ENCODE results near the gene PRDX5. TPM values are rescaled to one million over a fixed set of nuclear protein-coding genes. Genes with fewer than 3 reads are reported as not detected.

PRDX5 gene
- total RNA-seq, 1 experiment from 2014 or later: 267 TPM

GRCh38 chr11:64294774-64295173, 23.1 kb upstream of the PRDX5 start:
- no peak overlapping the region for H3K4me3 ChIP-seq (replicated peaks in 1 of 2; ENCODE audit: low read depth in 1 of 2, low read length in 2 of 2)
- no peaks in the 10 kb centered on the region for H3K79me2 ChIP-seq (ENCODE audit: insufficient read depth, low read length)
- ChIA-PET POLR2A (no interaction called here), CTCF (interaction anchor here (0.7 kb wide), 1 partner anchor 12 kb away, joined by 3 read pairs; no protein-coding TSS in a partner anchor), RAD21 (ENCODE audit: low non-redundant PET in 1 of 2, low total read pairs in 2 of 2, uncharacterized antibody in 2 of 2, unreplicated experiment in 2 of 2) (no interaction called here)
- no peak overlapping the region for H2AFZ ChIP-seq (ENCODE audit: low read depth, low read length, poor library complexity, severe bottlenecking)
- H3K4me1 ChIP-seq (ENCODE audit: control insufficient read depth in 1 of 2, insufficient read depth in 2 of 2, low read length in 2 of 2): peaks cover 0 to 8% of the 10 kb centered on the region in 2 experiments; a peak in 2 of 4 replicates
- no peaks in the 10 kb centered on the region for H4K20me1 ChIP-seq (ENCODE audit: insufficient read depth)
- TF ChIP-seq FOSL1 (IDR thresholded peaks at IDR 0.05; ENCODE audit: low read depth) (no peak), YY1 (IDR thresholded peaks at IDR 0.05; ENCODE audit: extremely low read depth, insufficient replicate concordance, low read depth, low read length) (no peak), POLR2A (IDR thresholded peaks at IDR 0.05; ENCODE audit: borderline replicate concordance, extremely low read depth, insufficient read depth, insufficient read length) (no peak), MAX (IDR thresholded peaks at IDR 0.05) (no peak), RAD21 (IDR thresholded peaks at IDR 0.05; ENCODE audit: low read depth) (no peak), SP1 (IDR thresholded peaks at IDR 0.05; ENCODE audit: low read depth) (no peak), CBX3 (IDR thresholded peaks at IDR 0.05; ENCODE audit: low read depth) (no peak), ZBTB33 (IDR thresholded peaks at IDR 0.05; ENCODE audit: extremely low read depth, insufficient replicate concordance, low read length) (no peak), ATF3 (IDR thresholded peaks at IDR 0.05) (no peak), REST (IDR thresholded peaks at IDR 0.05; ENCODE audit: low read depth) (no peak), ELF1 (IDR thresholded peaks at IDR 0.05; ENCODE audit: borderline replicate concordance, low read depth) (no peak), CTCF (IDR thresholded peaks at IDR 0.05 in 2 of 3, conservative IDR thresholded peaks at IDR 0.05 in 1 of 3; ENCODE audit: borderline replicate concordance in 1 of 3, insufficient read depth in 1 of 3, low read depth in 2 of 3, low read length in 2 of 3) (no peak), SRF (IDR thresholded peaks at IDR 0.05; ENCODE audit: low read depth) (no peak), JUND (IDR thresholded peaks at IDR 0.05) (no peak), POLR2AphosphoS5 (IDR thresholded peaks at IDR 0.05; ENCODE audit: low read depth, low read length) (no peak), EZH2 (IDR thresholded peaks at IDR 0.05) (no peak), EGR1 (IDR thresholded peaks at IDR 0.05; ENCODE audit: low read depth) (no peak), TCF7L2 (IDR thresholded peaks at IDR 0.05; ENCODE audit: borderline replicate concordance, extremely low read depth, insufficient read depth, insufficient read length) (no peak), ZFX (IDR thresholded peaks at IDR 0.05) (no peak), SIN3A (IDR thresholded peaks at IDR 0.05; ENCODE audit: low read depth) (no peak)
- H3K9ac ChIP-seq (ENCODE audit: low read length): no peak overlapping the region
- DNase-seq (ENCODE audit: low read depth, low spot score) (no peak), ATAC-seq (no peak)
- H3K9me3 ChIP-seq (ENCODE audit: control insufficient read depth in 1 of 2, insufficient read depth in 1 of 2, low read depth in 1 of 2, low read length in 2 of 2): no peaks in the 10 kb centered on the region
- BruUV-seq (replicated peaks): no TSS peak
- no peaks in the 10 kb centered on the region for H3K36me3 ChIP-seq (ENCODE audit: control insufficient read depth in 1 of 2, insufficient read depth in 2 of 2, low read length in 2 of 2)
- H3K4me2 ChIP-seq (ENCODE audit: low read length): no peak overlapping the region
- H3K27ac ChIP-seq (ENCODE audit: low read depth, low read length): no peak overlapping the region
- H3K9me2 ChIP-seq (ENCODE audit: insufficient read depth): no peaks in the 10 kb centered on the region
- no peaks in the 10 kb centered on the region for H3K27me3 ChIP-seq (ENCODE audit: insufficient read depth, low read length)
- intact Hi-C loops (cut with micrococcal nuclease): no loop called here

All from HCT116 (cell line).